Neural progenitor cell (in vitro differentiated cells): ENCODE measurements around the gene COPA.

Experiments used
- EZH2 ChIP-seq: fragments of 200-600 bp; sonication (generic); IDR thresholded peaks from 2 replicates; pipeline ENCODE4 v1.6.1; 2017; ENCODE audit warnings: antibody characterized with exemption, mild to moderate bottlenecking, moderate library complexity
- TF ChIP-seq, protein P1 (sequence below): fragments of 200-600 bp; sonication (generic); IDR thresholded peaks from 2 replicates; pipeline ENCODE4 v1.5.1; 2017; ENCODE audit warnings: antibody characterized with exemption, mild to moderate bottlenecking

DNA sequence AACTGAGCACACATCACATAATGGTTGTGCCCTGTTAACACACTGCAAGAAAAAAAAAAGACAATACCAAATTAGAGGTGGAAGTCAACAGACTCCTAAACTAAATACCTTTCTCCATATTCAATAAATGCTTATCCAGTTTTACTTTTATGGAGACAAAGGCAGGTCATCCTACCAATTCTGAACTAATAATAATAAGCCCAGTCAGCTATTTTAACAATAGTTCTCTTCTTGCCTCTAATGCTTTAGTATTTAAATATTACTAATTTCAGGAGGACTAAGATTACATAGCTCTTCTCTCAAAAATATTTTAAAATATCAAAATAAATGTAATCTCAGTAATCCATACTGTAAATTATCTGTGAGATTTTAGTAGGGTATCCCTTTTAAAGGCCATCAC, 10.5 kb downstream of the COPA start:
- TF ChIP-seq, protein P1, sequence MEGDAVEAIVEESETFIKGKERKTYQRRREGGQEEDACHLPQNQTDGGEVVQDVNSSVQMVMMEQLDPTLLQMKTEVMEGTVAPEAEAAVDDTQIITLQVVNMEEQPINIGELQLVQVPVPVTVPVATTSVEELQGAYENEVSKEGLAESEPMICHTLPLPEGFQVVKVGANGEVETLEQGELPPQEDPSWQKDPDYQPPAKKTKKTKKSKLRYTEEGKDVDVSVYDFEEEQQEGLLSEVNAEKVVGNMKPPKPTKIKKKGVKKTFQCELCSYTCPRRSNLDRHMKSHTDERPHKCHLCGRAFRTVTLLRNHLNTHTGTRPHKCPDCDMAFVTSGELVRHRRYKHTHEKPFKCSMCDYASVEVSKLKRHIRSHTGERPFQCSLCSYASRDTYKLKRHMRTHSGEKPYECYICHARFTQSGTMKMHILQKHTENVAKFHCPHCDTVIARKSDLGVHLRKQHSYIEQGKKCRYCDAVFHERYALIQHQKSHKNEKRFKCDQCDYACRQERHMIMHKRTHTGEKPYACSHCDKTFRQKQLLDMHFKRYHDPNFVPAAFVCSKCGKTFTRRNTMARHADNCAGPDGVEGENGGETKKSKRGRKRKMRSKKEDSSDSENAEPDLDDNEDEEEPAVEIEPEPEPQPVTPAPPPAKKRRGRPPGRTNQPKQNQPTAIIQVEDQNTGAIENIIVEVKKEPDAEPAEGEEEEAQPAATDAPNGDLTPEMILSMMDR: no peak
- no peak for TF ChIP-seq EZH2
